Ishikawa (cell line): ENCODE data around the gene SMARCB1.

Experiments used
- CEBPB ChIP-seq: IDR thresholded peaks from 2 replicates; pipeline ENCODE4 v1.6.1; 2012
- CREB1 ChIP-seq: IDR thresholded peaks from 2 replicates; pipeline ENCODE4 v1.6.1; 2012; ENCODE audit warnings: low read depth
- EGR1 ChIP-seq: IDR thresholded peaks from 2 replicates; pipeline ENCODE4 v1.6.1; 2012
- EP300 ChIP-seq: IDR thresholded peaks from 2 replicates; pipeline ENCODE4 v1.6.1; 2012; ENCODE audit warnings: borderline replicate concordance
- FOXM1 ChIP-seq: IDR thresholded peaks from 2 replicates; pipeline ENCODE4 v1.6.1; 2012; ENCODE audit warnings: low read depth, borderline replicate concordance
- NFIC ChIP-seq: IDR thresholded peaks from 2 replicates; pipeline ENCODE4 v1.6.1; 2012
- RAD21 ChIP-seq: IDR thresholded peaks from 2 replicates; pipeline ENCODE4 v1.6.1; 2012; ENCODE audit warnings: low read depth
- TCF12 ChIP-seq: IDR thresholded peaks from 2 replicates; pipeline ENCODE4 v1.6.1; 2012; ENCODE audit warnings: low read depth
- YY1 ChIP-seq: IDR thresholded peaks from 2 replicates; pipeline ENCODE4 v1.6.1; 2012; ENCODE audit warnings: low read depth
- TF ChIP-seq, protein P1 (sequence below): IDR thresholded peaks from 2 replicates; pipeline ENCODE4 v1.6.1; 2012
- TF ChIP-seq, protein P2 (sequence below): IDR thresholded peaks from 2 replicates; pipeline ENCODE4 v1.6.1; 2012
- TF ChIP-seq, protein P3 (sequence below): IDR thresholded peaks from 2 replicates; pipeline ENCODE4 v1.6.1; 2012; ENCODE audit warnings: low read depth, mild to moderate bottlenecking

DNA sequence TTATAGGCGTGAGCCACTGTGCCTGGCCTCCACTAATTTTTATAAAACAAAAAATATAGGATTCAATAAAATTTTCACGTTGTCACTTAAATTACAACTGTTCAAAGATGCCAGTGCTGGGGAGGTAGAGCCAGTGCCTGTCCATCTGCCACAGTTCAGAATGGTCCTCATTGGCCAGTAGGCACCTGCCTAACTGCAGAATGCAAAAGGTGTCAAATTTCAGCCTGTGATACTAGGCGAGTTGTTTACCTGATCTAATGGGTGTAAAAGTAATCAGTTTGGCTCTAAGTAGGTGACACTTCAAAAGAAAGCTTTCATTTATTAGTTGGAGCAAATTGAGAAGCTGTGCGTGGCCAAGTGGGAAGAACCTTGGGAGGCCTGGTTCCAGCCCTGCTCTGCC, 2.4 kb downstream of the SMARCB1 start:
- TF ChIP-seq NFIC (no peak), CEBPB (no peak), TCF12 (no peak), YY1 (no peak), RAD21 (no peak), FOXM1 (no peak), EGR1 (no peak), EP300 (no peak), CREB1 (no peak)
- TF ChIP-seq, protein P1, sequence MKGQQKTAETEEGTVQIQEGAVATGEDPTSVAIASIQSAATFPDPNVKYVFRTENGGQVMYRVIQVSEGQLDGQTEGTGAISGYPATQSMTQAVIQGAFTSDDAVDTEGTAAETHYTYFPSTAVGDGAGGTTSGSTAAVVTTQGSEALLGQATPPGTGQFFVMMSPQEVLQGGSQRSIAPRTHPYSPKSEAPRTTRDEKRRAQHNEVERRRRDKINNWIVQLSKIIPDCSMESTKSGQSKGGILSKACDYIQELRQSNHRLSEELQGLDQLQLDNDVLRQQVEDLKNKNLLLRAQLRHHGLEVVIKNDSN, result no peak
- TF ChIP-seq, protein P2, sequence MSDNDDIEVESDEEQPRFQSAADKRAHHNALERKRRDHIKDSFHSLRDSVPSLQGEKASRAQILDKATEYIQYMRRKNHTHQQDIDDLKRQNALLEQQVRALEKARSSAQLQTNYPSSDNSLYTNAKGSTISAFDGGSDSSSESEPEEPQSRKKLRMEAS, result no peak
- TF ChIP-seq, protein P3, sequence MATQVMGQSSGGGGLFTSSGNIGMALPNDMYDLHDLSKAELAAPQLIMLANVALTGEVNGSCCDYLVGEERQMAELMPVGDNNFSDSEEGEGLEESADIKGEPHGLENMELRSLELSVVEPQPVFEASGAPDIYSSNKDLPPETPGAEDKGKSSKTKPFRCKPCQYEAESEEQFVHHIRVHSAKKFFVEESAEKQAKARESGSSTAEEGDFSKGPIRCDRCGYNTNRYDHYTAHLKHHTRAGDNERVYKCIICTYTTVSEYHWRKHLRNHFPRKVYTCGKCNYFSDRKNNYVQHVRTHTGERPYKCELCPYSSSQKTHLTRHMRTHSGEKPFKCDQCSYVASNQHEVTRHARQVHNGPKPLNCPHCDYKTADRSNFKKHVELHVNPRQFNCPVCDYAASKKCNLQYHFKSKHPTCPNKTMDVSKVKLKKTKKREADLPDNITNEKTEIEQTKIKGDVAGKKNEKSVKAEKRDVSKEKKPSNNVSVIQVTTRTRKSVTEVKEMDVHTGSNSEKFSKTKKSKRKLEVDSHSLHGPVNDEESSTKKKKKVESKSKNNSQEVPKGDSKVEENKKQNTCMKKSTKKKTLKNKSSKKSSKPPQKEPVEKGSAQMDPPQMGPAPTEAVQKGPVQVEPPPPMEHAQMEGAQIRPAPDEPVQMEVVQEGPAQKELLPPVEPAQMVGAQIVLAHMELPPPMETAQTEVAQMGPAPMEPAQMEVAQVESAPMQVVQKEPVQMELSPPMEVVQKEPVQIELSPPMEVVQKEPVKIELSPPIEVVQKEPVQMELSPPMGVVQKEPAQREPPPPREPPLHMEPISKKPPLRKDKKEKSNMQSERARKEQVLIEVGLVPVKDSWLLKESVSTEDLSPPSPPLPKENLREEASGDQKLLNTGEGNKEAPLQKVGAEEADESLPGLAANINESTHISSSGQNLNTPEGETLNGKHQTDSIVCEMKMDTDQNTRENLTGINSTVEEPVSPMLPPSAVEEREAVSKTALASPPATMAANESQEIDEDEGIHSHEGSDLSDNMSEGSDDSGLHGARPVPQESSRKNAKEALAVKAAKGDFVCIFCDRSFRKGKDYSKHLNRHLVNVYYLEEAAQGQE, result no peak
